Astrocyte (in vitro differentiated cells and primary cell): ENCODE results near the gene ABCC9. TPM values are rescaled to one million over a fixed set of nuclear protein-coding genes. Genes with fewer than 3 reads are reported as not detected.

Experiments used
- DNase-seq: peaks from one replicate; pipeline ENCODE4 v3.0.0-alpha.2; 2010; ENCODE audit warnings: low read depth
- FAIRE-seq: peaks from 2 replicates; lab custom pipeline; 2011; peaks lifted over from hg19 to GRCh38; lab: Jason Lieb, UNC
- H2AFZ ChIP-seq: 2 replicates; pipeline ENCODE4 v1.6.0; 2012; ENCODE audit warnings: low read depth, low read length, inconsistent platforms
- H3K27ac ChIP-seq: 2 replicates; pipeline ENCODE4 v1.5.1; 2011; ENCODE audit warnings: low read depth, low read length, inconsistent platforms
- H3K27me3 ChIP-seq: 2 replicates; pipeline ENCODE4 v1.6.0; 2011; ENCODE audit warnings: low read length, inconsistent platforms; ENCODE audit not compliant: insufficient read depth
- H3K36me3 ChIP-seq: 2 replicates; pipeline ENCODE4 v1.5.1; 2011; ENCODE audit warnings: low read length, inconsistent platforms; ENCODE audit not compliant: insufficient read depth
- H3K4me1 ChIP-seq: 2 replicates; pipeline ENCODE4 v1.5.1; 2011; ENCODE audit warnings: low read length, inconsistent platforms; ENCODE audit not compliant: insufficient read depth
- H3K4me2 ChIP-seq: 2 replicates; pipeline ENCODE4 v1.6.0; 2012; ENCODE audit warnings: low read length, inconsistent platforms
- H3K4me3 ChIP-seq: 2 replicates; pipeline ENCODE4 v1.5.1; 2011; ENCODE audit warnings: low read depth, mild to moderate bottlenecking, low read length, inconsistent platforms; ENCODE audit not compliant: insufficient read depth
- H3K79me2 ChIP-seq: 2 replicates; pipeline ENCODE4 v1.6.0; 2012; ENCODE audit warnings: mild to moderate bottlenecking, low read length, inconsistent platforms; ENCODE audit not compliant: insufficient read depth
- H3K9ac ChIP-seq: 2 replicates; pipeline ENCODE4 v1.6.0; 2012; ENCODE audit warnings: mild to moderate bottlenecking, low read length, inconsistent platforms
- H3K9me3 ChIP-seq: 2 replicates; pipeline ENCODE4 v1.5.1; 2012; ENCODE audit warnings: low read depth, mild to moderate bottlenecking, low read length, inconsistent platforms; ENCODE audit not compliant: insufficient read depth
- H4K20me1 ChIP-seq: 2 replicates; pipeline ENCODE4 v1.6.0; 2012; ENCODE audit warnings: low read length, inconsistent platforms; ENCODE audit not compliant: insufficient read depth
- H3K27ac Mint-ChIP-seq: one replicate; pipeline ENCODE4 v1.8.0; 2021; ENCODE audit warnings: mild to moderate bottlenecking, mixed read lengths; ENCODE audit not compliant: unreplicated experiment
- H3K27me3 Mint-ChIP-seq: one replicate; pipeline ENCODE4 v1.8.0; 2021; ENCODE audit warnings: low read depth, mixed read lengths; ENCODE audit not compliant: unreplicated experiment
- H3K36me3 Mint-ChIP-seq: one replicate; pipeline ENCODE4 v1.8.0; 2021; ENCODE audit warnings: low read depth, mixed read lengths; ENCODE audit not compliant: unreplicated experiment
- H3K4me1 Mint-ChIP-seq: one replicate; pipeline ENCODE4 v1.8.0; 2021; ENCODE audit warnings: low read depth, mixed read lengths; ENCODE audit not compliant: unreplicated experiment
- H3K4me3 Mint-ChIP-seq: one replicate; pipeline ENCODE4 v1.8.0; 2021; ENCODE audit warnings: mild to moderate bottlenecking, moderate library complexity, mixed read lengths; ENCODE audit not compliant: unreplicated experiment
- H3K9me3 Mint-ChIP-seq: one replicate; pipeline ENCODE4 v1.8.0; 2021; ENCODE audit warnings: mild to moderate bottlenecking, mixed read lengths; ENCODE audit not compliant: unreplicated experiment
- EZH2 ChIP-seq: IDR thresholded peaks from 2 replicates; pipeline ENCODE4 v1.6.1; 2012; ENCODE audit warnings: mild to moderate bottlenecking, low read length, inconsistent platforms; ENCODE audit not compliant: insufficient read depth
- total RNA-seq: library from RNA; stranded (reverse); gene quantifications from 2 replicates; pipeline ENCODE4 v1.2.1, GENCODE V29; 2021
- TF ChIP-seq, protein P1 (sequence below): IDR thresholded peaks from 2 replicates; pipeline ENCODE4 v1.5.1; 2011; ENCODE audit warnings: low read depth, mild to moderate bottlenecking, inconsistent platforms, low read length, moderate library complexity; ENCODE audit not compliant: insufficient read depth

ABCC9 gene
- total RNA-seq, 1 donor from 2014 or later: 0.36 TPM

DNA sequence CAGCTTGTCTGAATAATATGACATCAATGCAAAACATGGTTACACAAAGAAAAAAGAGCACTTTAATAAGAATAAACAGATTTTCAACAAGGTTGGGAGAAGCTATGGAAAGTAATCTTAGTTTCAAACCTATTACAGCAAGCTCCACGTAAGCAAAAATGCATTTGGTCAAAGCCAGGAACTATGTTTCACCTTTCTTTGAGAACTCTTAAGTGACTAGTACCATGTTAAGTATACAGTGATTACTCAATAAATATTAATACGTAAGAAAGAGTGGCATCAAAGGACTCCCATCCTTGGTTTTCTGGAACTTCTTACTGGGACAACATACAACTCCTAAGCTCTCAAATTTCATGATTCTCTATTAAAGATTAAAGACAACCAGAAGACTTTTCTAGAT is 80.7 kb downstream of the ABCC9 start:
- H3K9ac ChIP-seq: no peak overlapping the region
- no peaks in the 10 kb centered on the region for H4K20me1 ChIP-seq
- Mint-ChIP-seq H3K27ac (no peak overlapping the region), H3K9me3 (no peaks in the 10 kb centered on the region), H3K27me3 (no peaks in the 10 kb centered on the region), H3K36me3 (no peaks in the 10 kb centered on the region), H3K4me1 (no peaks in the 10 kb centered on the region), H3K4me3 (no peak overlapping the region)
- DNase-seq: no peak
- no peak for FAIRE-seq
- no peaks in the 10 kb centered on the region for H3K27me3 ChIP-seq
- H3K4me1 ChIP-seq: no peaks in the 10 kb centered on the region
- H3K79me2 ChIP-seq: no peaks in the 10 kb centered on the region
- no peaks in the 10 kb centered on the region for H3K36me3 ChIP-seq
- no peak overlapping the region for H3K27ac ChIP-seq
- no peak overlapping the region for H3K4me2 ChIP-seq
- TF ChIP-seq EZH2: no peak
- TF ChIP-seq, protein P1, sequence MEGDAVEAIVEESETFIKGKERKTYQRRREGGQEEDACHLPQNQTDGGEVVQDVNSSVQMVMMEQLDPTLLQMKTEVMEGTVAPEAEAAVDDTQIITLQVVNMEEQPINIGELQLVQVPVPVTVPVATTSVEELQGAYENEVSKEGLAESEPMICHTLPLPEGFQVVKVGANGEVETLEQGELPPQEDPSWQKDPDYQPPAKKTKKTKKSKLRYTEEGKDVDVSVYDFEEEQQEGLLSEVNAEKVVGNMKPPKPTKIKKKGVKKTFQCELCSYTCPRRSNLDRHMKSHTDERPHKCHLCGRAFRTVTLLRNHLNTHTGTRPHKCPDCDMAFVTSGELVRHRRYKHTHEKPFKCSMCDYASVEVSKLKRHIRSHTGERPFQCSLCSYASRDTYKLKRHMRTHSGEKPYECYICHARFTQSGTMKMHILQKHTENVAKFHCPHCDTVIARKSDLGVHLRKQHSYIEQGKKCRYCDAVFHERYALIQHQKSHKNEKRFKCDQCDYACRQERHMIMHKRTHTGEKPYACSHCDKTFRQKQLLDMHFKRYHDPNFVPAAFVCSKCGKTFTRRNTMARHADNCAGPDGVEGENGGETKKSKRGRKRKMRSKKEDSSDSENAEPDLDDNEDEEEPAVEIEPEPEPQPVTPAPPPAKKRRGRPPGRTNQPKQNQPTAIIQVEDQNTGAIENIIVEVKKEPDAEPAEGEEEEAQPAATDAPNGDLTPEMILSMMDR: no peak
- H3K4me3 ChIP-seq: no peak overlapping the region
- H2AFZ ChIP-seq: no peak overlapping the region
- H3K9me3 ChIP-seq: no peaks in the 10 kb centered on the region

DNA sequence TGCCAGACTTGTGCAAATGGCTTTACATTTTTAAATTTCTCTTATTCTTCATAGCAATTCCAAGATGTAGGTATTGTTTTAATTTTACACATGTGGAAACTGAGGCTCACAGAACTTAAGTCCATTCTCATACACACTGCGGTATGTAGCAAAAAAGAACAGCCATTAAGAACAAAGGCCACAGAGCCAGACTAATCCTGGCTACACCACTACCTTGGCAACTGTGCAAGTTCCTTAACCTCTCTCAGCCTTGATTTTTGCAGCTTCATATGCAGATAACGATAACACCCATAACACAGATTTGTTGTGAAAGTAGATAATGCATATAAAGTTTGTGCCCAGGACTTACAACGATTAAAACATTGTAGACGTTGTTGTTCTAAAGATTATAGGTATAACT is 81.1 kb downstream of the ABCC9 start:
- Histone ChIP-seq H3K4me2 (no peak overlapping the region), H3K36me3 (no peaks in the 10 kb centered on the region), H3K9me3 (no peaks in the 10 kb centered on the region), H3K9ac (no peak overlapping the region), H2AFZ (no peak overlapping the region), H3K4me3 (no peak overlapping the region), H3K4me1 (no peaks in the 10 kb centered on the region), H3K27me3 (no peaks in the 10 kb centered on the region), H4K20me1 (no peaks in the 10 kb centered on the region), H3K79me2 (no peaks in the 10 kb centered on the region), H3K27ac (no peak overlapping the region)
- H3K27me3 Mint-ChIP-seq: no peaks in the 10 kb centered on the region
- H3K9me3 Mint-ChIP-seq: no peaks in the 10 kb centered on the region
- H3K4me1 Mint-ChIP-seq: no peaks in the 10 kb centered on the region
- no peaks in the 10 kb centered on the region for H3K36me3 Mint-ChIP-seq
- no peak for FAIRE-seq
- no peak overlapping the region for H3K27ac Mint-ChIP-seq
- no peak for DNase-seq
- TF ChIP-seq, protein P1: no peak
- no peak overlapping the region for H3K4me3 Mint-ChIP-seq

DNA sequence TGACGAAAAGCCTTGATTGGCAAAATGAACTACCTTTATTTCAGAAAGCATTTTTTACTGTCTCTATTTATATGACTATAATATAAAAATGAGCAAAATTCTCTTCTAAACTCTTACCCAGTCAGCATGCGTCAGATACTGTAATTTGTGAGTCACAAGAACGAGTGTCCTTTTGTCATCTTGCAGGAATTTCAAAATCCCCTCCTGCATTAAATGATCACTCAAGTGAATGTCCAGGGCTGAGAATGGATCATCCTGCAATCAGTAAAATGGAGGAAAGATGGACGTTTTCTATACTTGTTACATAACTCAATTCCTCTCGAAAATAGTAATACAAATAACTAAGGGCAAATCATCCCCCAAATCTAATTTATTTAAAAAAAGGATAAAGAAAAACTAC is 89.0 kb downstream of the ABCC9 start:
- no peak overlapping the region for H3K9ac ChIP-seq

More for the DNA sequence above, 89.0 kb downstream of the ABCC9 start:
- peak overlapping the region; percentile 58 for H3K27ac ChIP-seq
- H3K79me2 ChIP-seq: no peaks in the 10 kb centered on the region
- no peaks in the 10 kb centered on the region for H3K9me3 ChIP-seq
- H3K4me1 Mint-ChIP-seq: no peaks in the 10 kb centered on the region
- TF ChIP-seq EZH2: no peak
- TF ChIP-seq, protein P1: no peak
- H3K4me3 Mint-ChIP-seq: no peak overlapping the region
- H3K27me3 Mint-ChIP-seq: peaks cover 1% of the 10 kb centered on the region
- H3K4me3 ChIP-seq: no peak overlapping the region
- H3K27ac Mint-ChIP-seq: no peak overlapping the region
- FAIRE-seq (no peak), DNase-seq (peak; percentile 54)
- no peaks in the 10 kb centered on the region for H3K27me3 ChIP-seq
- peak overlapping the region; percentile 54 for H3K4me2 ChIP-seq
- H4K20me1 ChIP-seq: no peaks in the 10 kb centered on the region
- no peaks in the 10 kb centered on the region for H3K36me3 Mint-ChIP-seq
- no peaks in the 10 kb centered on the region for H3K9me3 Mint-ChIP-seq
- H3K4me1 ChIP-seq: no peaks in the 10 kb centered on the region
- H2AFZ ChIP-seq: peak overlapping the region; percentile 20
- no peaks in the 10 kb centered on the region for H3K36me3 ChIP-seq
